Endothelial cell of umbilical vein (primary cell): Measurements from ENCODE around the gene ANO6. TPM values are rescaled to one million over a fixed set of nuclear protein-coding genes. Genes with fewer than 3 reads are reported as not detected.

Experiments used
- BruUV-seq: library from RNA; stranded (reverse); fragments of 400-500 nt; replicated peaks from 2 replicates; lab custom pipeline; 2021; lab: Mats Ljungman, UMichigan
- CTCF ChIA-PET: fragments of 300-600, 350-600 bp; sonication (Branson Sonifier 250); formaldehyde crosslinking; loops from one replicate; lab custom pipeline; 2021; ENCODE audit warnings: antibody characterized with exemption, inconsistent platforms; lab: Charles Lee
- POLR2A ChIA-PET: fragments of 300-600, 350-600 bp; sonication (Branson Sonifier 250); formaldehyde crosslinking; loops from one replicate; lab custom pipeline; 2021; ENCODE audit warnings: antibody characterized with exemption, inconsistent platforms; lab: Charles Lee
- DNase-seq: peaks from one replicate; pipeline ENCODE4 v3.0.0-alpha.2; 2011; ENCODE audit warnings: low read depth, low spot score
- FAIRE-seq: peaks from 2 replicates; lab custom pipeline; 2011; peaks lifted over from hg19 to GRCh38; lab: Jason Lieb, UNC
- H2AFZ ChIP-seq: 2 replicates; pipeline ENCODE4 v1.6.0; 2012; ENCODE audit warnings: low read depth, low read length, control low read depth, inconsistent platforms
- H3K27ac ChIP-seq: 2 replicates; pipeline ENCODE4 v1.5.1; 2011; ENCODE audit warnings: low read depth, mild to moderate bottlenecking, control low read depth, low read length, moderate library complexity; ENCODE audit not compliant: insufficient read depth
- H3K27me3 ChIP-seq, 2 experiments: 2 replicates each; pipeline versions ENCODE4 v1.6.0 to v1.6.1; 2011; ENCODE audit warnings: low read length in 2 of 2, mixed read lengths in 1 of 2; ENCODE audit not compliant: control insufficient read depth in 2 of 2, insufficient read depth in 2 of 2
- H3K36me3 ChIP-seq, 2 experiments: 2 replicates in 1 of 2; 3 replicates in 1 of 2; pipeline ENCODE4 v1.5.1; 2011; ENCODE audit warnings: low read length in 2 of 2, mild to moderate bottlenecking in 1 of 2, moderate library complexity in 1 of 2; ENCODE audit not compliant: control insufficient read depth in 2 of 2, insufficient read depth in 2 of 2; ENCODE audit errors: extremely low read depth in 1 of 2
- H3K4me1 ChIP-seq: 3 replicates; pipeline ENCODE4 v1.5.1; 2011; ENCODE audit warnings: mild to moderate bottlenecking, low read length; ENCODE audit not compliant: control insufficient read depth, insufficient read depth; ENCODE audit errors: extremely low read depth
- H3K4me2 ChIP-seq: 2 replicates; pipeline ENCODE4 v1.6.1; 2011; ENCODE audit warnings: low read length, control low read depth, mixed read lengths; ENCODE audit not compliant: insufficient read depth
- H3K4me3 ChIP-seq, 3 experiments: fragments of 200-600 bp in 1 of 3; sonication (generic), shearing (Covaris generic) in 1 of 3; replicated peaks in 1 of 3; 2 replicates each; pipeline ENCODE4 v1.5.1; 2011 to 2016; ENCODE audit warnings: control low read depth in 3 of 3, low read length in 3 of 3, mild to moderate bottlenecking in 2 of 3, inconsistent platforms in 1 of 3, low read depth in 1 of 3, moderate library complexity in 1 of 3; ENCODE audit not compliant: insufficient read depth in 1 of 3
- H3K79me2 ChIP-seq: 2 replicates; pipeline ENCODE4 v1.6.0; 2012; ENCODE audit warnings: low read length, inconsistent platforms; ENCODE audit not compliant: control insufficient read depth, insufficient read depth
- H3K9ac ChIP-seq: replicated peaks from 2 replicates; pipeline ENCODE3; 2011; ENCODE audit warnings: low read length, control low read depth; ENCODE audit not compliant: insufficient read depth; ENCODE audit errors: extremely low read depth
- H3K9me1 ChIP-seq: replicated peaks from 3 replicates; pipeline ENCODE4 v1.6.0; 2011; ENCODE audit warnings: mild to moderate bottlenecking, low read length; ENCODE audit not compliant: control insufficient read depth, insufficient read depth; ENCODE audit errors: extremely low read depth
- H3K9me3 ChIP-seq: replicated peaks from 2 replicates; pipeline ENCODE4 v1.5.1; 2012; ENCODE audit warnings: low read length, inconsistent platforms; ENCODE audit not compliant: control insufficient read depth, insufficient read depth
- H4K20me1 ChIP-seq: replicated peaks from 2 replicates; pipeline ENCODE3; 2011; ENCODE audit warnings: mild to moderate bottlenecking, low read length; ENCODE audit not compliant: control insufficient read depth, insufficient read depth; ENCODE audit errors: extremely low read depth
- CTCF ChIP-seq, 2 donors: IDR thresholded peaks; 1 replicate in 1 of 2; 2 replicates in 1 of 2; pipeline ENCODE4 v1.5.1; 2011; ENCODE audit warnings: low read length in 2 of 2, mild to moderate bottlenecking in 2 of 2, moderate library complexity in 2 of 2, control low read depth in 1 of 2, inconsistent platforms in 1 of 2, low read depth in 1 of 2; ENCODE audit not compliant: insufficient read depth in 1 of 2; ENCODE audit errors: extremely low read depth in 1 of 2
- EZH2 ChIP-seq: IDR thresholded peaks from 2 replicates; pipeline ENCODE4 v1.6.1; 2012; ENCODE audit warnings: borderline replicate concordance, low read depth, mild to moderate bottlenecking, moderate library complexity, low read length, inconsistent platforms; ENCODE audit not compliant: severe bottlenecking
- FOS ChIP-seq: IDR thresholded peaks from 2 replicates; pipeline ENCODE4 v1.6.1; 2011; ENCODE audit warnings: mild to moderate bottlenecking, low read length, moderate library complexity, borderline replicate concordance; ENCODE audit not compliant: insufficient read depth
- GATA2 ChIP-seq: IDR thresholded peaks from 2 replicates; pipeline ENCODE4 v1.7.0; 2011; ENCODE audit warnings: low read depth, mild to moderate bottlenecking, moderate library complexity, mixed read lengths, low read length; ENCODE audit not compliant: insufficient read length, insufficient read depth
- JUN ChIP-seq: IDR thresholded peaks from 2 replicates; pipeline ENCODE4 v1.6.1; 2011; ENCODE audit warnings: borderline replicate concordance, low read depth; ENCODE audit not compliant: insufficient read length, insufficient read depth
- MAX ChIP-seq: IDR thresholded peaks from 2 replicates; pipeline ENCODE4 v1.6.1; 2011; ENCODE audit not compliant: insufficient read depth, insufficient read length
- POLR2A ChIP-seq: IDR thresholded peaks from 2 replicates; pipeline ENCODE4 v1.6.1; 2012; ENCODE audit warnings: low read depth, mild to moderate bottlenecking, control low read depth, low read length
- POLR2AphosphoS5 ChIP-seq: IDR thresholded peaks from 2 replicates; pipeline ENCODE4 v1.6.1; 2012; ENCODE audit warnings: low read depth, mild to moderate bottlenecking, control low read depth, low read length, moderate library complexity; ENCODE audit not compliant: insufficient read depth
- dilution Hi-C: fragments of 300-500 bp; cut with MboI; formaldehyde crosslinking; loops from one replicate; pipeline ENCODE4 v1.15.0; 2019; ENCODE audit warnings: low sequenced_read_pairs; ENCODE audit not compliant: extremely low pct_ligation_motif_present
- intact Hi-C: fragments of 100-400 bp; cut with micrococcal nuclease; formaldehyde crosslinking; loops from one replicate; pipeline ENCODE4 v1.10.0; 2022
- polyA plus RNA-seq, 4 experiments: library from polyadenylated mRNA; depleted of rRNA in 3 of 4; stranded (reverse) in 3 of 4; unstranded in 1 of 4; fragments of >200 nt; gene quantifications; 2 replicates each; pipeline versions ENCODE4 v1.2.1 to v1.2.3, GENCODE V29; 2011 to 2012; ENCODE audit warnings: missing spikeins in 1 of 4
- total RNA-seq: library from RNA; stranded (reverse); gene quantifications from 2 replicates; pipeline ENCODE4 v1.2.3, GENCODE V29; 2021

Gene ANO6
- total and polyA plus RNA-seq, 2 donors (not counting 3 experiments of a cell fraction or from before 2014, with no cell fraction given), result 21.3 to 67.6 TPM

GRCh38 chr12:45314770-45315169 lies 98.9 kb downstream of the ANO6 start:
- Histone ChIP-seq H3K4me2 (no peak overlapping the region), H4K20me1 (no peaks in the 10 kb centered on the region), H3K4me3 (no peak overlapping the region), H2AFZ (no peak overlapping the region), H3K4me1 (peaks cover 3% of the 10 kb centered on the region), H3K36me3 (no peaks in the 10 kb centered on the region), H3K27ac (no peak overlapping the region), H3K9ac (no peak overlapping the region), H3K9me3 (no peaks in the 10 kb centered on the region), H3K9me1 (no peaks in the 10 kb centered on the region), H3K79me2 (peaks cover 2% of the 10 kb centered on the region), H3K27me3 (no peaks in the 10 kb centered on the region)
- TF ChIP-seq POLR2A (no peak), GATA2 (no peak), MAX (no peak), FOS (no peak), POLR2AphosphoS5 (no peak), EZH2 (no peak), JUN (no peak)
- ChIA-PET POLR2A (no interaction called here), CTCF (interaction anchor here (1.5 kb wide), 1 partner anchor 9 kb away, joined by 4 read pairs; no protein-coding TSS in a partner anchor)
- dilution Hi-C loops, result no loop called here
- no peak for FAIRE-seq
- intact Hi-C loops, result no loop called here
- no TSS peak for BruUV-seq
- DNase-seq, result no peak

DNA sequence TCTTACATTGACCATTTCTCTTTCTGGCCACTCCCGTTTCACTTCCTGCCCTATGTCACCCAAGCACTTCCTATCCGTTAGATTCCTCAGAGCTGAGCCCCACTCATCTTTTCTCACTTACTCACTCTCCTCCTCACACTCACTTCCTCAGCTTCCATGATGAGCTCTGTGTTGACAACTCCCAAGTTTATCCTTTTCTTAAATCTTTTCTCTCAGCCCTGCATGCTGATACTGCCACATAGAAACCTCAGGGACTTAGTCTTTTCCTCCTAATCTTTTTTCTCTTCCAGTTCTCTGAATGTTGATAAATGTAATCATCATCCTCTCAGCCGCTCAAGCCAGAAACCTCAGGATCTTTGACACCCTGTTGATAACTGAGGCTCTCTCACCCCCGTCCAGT lies 99.6 kb downstream of the ANO6 start:
- DNase-seq (no peak), FAIRE-seq (no peak)
- no peak overlapping the region for H3K4me2 ChIP-seq
- H3K27me3 ChIP-seq, result no peaks in the 10 kb centered on the region
- H3K36me3 ChIP-seq, result no peaks in the 10 kb centered on the region
- no peaks in the 10 kb centered on the region for H3K9me1 ChIP-seq
- peaks cover 2% of the 10 kb centered on the region for H3K79me2 ChIP-seq
- ChIA-PET POLR2A (no interaction called here), CTCF (no interaction called here)
- TF ChIP-seq POLR2AphosphoS5 (no peak), JUN (no peak), CTCF (IDR thresholded peaks at IDR 0.05; ENCODE audit: extremely low read depth in 1 of 2, insufficient read depth in 1 of 2, low read depth in 1 of 2, low read length in 2 of 2) (no peak), EZH2 (no peak), MAX (no peak), POLR2A (no peak), GATA2 (no peak)
- dilution Hi-C loops, result no loop called here
- H3K27ac ChIP-seq, result no peak overlapping the region
- H3K4me1 ChIP-seq, result peaks cover 3% of the 10 kb centered on the region
- no peak overlapping the region for H2AFZ ChIP-seq
- H3K9me3 ChIP-seq, result no peaks in the 10 kb centered on the region
- intact Hi-C loops, result no loop called here
- H3K4me3 ChIP-seq, result no peak overlapping the region
- H3K9ac ChIP-seq, result no peak overlapping the region
- no TSS peak for BruUV-seq
- no peaks in the 10 kb centered on the region for H4K20me1 ChIP-seq
